Body of pancreas (tissue), 4 donors: Measurements from ENCODE around the gene UBAC1.

Experiments used
- CTCF ChIP-seq, 7 experiments: fragments of 450-650 bp in 4 of 7; fragments of 200-600 bp in 3 of 7; sonication (generic) in 3 of 7; IDR thresholded peaks; one replicate each; pipeline ENCODE4 v1.5.1; 2016 to 2019; ENCODE audit warnings: antibody characterized with exemption in 7 of 7
- POLR2A ChIP-seq, 3 donors: fragments of 450-650 bp; IDR thresholded peaks; one replicate each; pipeline ENCODE4 v1.6.1; 2016; ENCODE audit warnings: antibody characterized with exemption in 3 of 3, mild to moderate bottlenecking in 2 of 3

DNA sequence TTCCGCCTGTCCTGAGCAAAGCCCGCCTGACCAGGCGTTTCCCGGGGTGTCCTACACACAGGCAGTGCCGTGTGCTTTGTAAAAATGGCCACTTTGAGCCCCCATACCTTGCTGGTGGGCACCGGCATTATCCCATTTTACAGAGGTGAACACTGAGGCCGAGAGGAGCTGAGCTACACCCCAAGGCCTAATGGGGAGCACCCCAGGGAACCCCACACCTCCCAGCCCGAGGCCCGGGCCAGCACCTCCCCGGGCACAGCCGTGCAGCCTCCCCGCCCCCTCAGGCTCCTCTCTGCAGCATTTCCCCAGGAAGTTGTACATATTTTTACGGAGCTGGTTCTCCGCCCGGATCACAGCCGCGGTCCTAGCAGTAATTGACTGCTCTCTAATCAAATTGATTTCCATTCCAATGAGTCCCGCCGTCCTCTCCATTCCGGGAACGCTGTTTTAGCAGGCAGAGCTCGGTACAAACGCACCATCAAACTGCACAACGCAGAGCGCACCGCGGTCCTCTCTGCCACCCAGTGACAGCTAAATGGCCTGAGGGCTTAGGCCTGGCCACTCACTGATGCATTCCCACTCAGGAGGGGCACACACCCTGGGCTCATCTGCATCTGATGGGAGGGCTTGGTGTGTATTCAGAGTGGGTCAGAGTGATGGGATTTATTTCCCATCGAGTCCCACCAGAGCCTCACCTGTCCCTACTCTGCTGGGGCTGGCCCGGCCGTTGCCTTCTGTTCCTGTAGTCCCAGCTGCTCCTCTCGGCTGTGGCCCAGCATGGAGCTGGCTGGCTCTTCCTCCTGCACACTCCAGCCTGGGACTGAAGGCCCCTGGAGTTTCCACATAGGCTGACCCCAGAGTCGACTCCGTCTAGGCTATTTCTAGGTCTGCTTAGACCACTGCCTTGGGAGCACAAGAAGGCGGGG, 36.2 kb upstream of the UBAC1 start:
- TF ChIP-seq CTCF (IDR thresholded peaks at IDR 0.05) (no peak), POLR2A (IDR thresholded peaks at IDR 0.05) (no peak)
